ENCODE measurements around the gene DNM3. TPM values are rescaled to one million over a fixed set of nuclear protein-coding genes. Genes with fewer than 3 reads are reported as not detected.

DNM3 gene
- polyA plus RNA-seq, 4 donors: 0.67 to 1.2 (median 0.99) TPM; not detected in 1

- H3K36me3 ChIP-seq (ENCODE audit: control insufficient read depth in 3 of 3, insufficient read depth in 2 of 3, low read depth in 1 of 3, low read length in 3 of 3): no peaks in the 10 kb centered on the region
- no peaks in the 10 kb centered on the region for H3K27me3 ChIP-seq (ENCODE audit: control insufficient read depth in 3 of 3, insufficient read depth in 3 of 3, low read length in 3 of 3)
- H3K4me3 ChIP-seq (ENCODE audit: low read depth in 1 of 3, low read length in 3 of 3): no peak overlapping the region
- H3K9me3 ChIP-seq (ENCODE audit: control insufficient read depth in 2 of 2, insufficient read depth in 1 of 2, low read depth in 1 of 2, low read length in 1 of 2): no peaks in the 10 kb centered on the region
- 75 to 100% (median 94%) methylated on average over 1 of the region's 1 CpG for WGBS, 3 donors
- no peak overlapping the region for H3K27ac ChIP-seq (ENCODE audit: low read depth in 1 of 3, low read length in 2 of 3)
- H3K4me1 ChIP-seq (ENCODE audit: control insufficient read depth in 3 of 3, insufficient read depth in 2 of 3, low read depth in 1 of 3, low read length in 2 of 3): peaks cover 0 to 8% (median 0%) of the 10 kb centered on the region in 3 donors
- DNase-seq (no peak), FAIRE-seq (no peak)
Observed at GRCh38 chr1:172460887-172461315, 619.6 kb downstream of the DNM3 start.

Other genes starting within 250 kb of the DNM3 start
- gene MYOCOS, start 219.3 kb upstream of the DNM3 start, polyA plus RNA-seq: not detected
- 1 to 10 TPM in 1 of 4 donors, under 1 TPM in 1, not detected in 2; 0.04 to 2.0 TPM for gene MYOC, start 188.8 kb upstream of the DNM3 start, polyA plus RNA-seq
- gene VAMP4, start 99.4 kb upstream of the DNM3 start, polyA plus RNA-seq: 1 to 10 TPM; 5.2 to 9.7 (median 8.1) TPM
- gene METTL13, start 59.8 kb upstream of the DNM3 start, polyA plus RNA-seq: 10 to 100 TPM; 15.7 to 31.2 (median 20.5) TPM